Measurements from ENCODE around the gene SCN8A. TPM values are rescaled to one million over a fixed set of nuclear protein-coding genes. Genes with fewer than 3 reads are reported as not detected.
"Not testable (repeated sequence)": the region's sequence is repeated elsewhere in the genome, so short reads cannot be mapped to it uniquely, and the experiment has no call there.

Gene SCN8A
- polyA plus RNA-seq, 1 donor, result 0.25 TPM

GRCh38 chr12:51818086-51818485 is 227.1 kb downstream of the SCN8A start:
- no peak for DNase-seq

GRCh38 chr12:51818566-51819300 is 227.7 kb downstream of the SCN8A start:
- DNase-seq, result no peak

GRCh38 chr12:51819736-51820525 is 228.9 kb downstream of the SCN8A start:
- DNase-seq, result no peak

GRCh38 chr12:51820526-51821439 is 229.8 kb downstream of the SCN8A start:
- DNase-seq, result peak; percentile 84

- DNase-seq, result no peak
Measured at GRCh38 chr12:51821440-51822260, 230.6 kb downstream of the SCN8A start.

- no peak for DNase-seq
Measured at GRCh38 chr12:51822261-51822616, 231.2 kb downstream of the SCN8A start.

- DNase-seq, result no peak
Measured at GRCh38 chr12:51822956-51823355, 231.9 kb downstream of the SCN8A start.

GRCh38 chr12:51823875-51824565 is 233.0 kb downstream of the SCN8A start:
- DNase-seq, result no peak

- DNase-seq, result no peak
Measured at GRCh38 chr12:51825216-51825615, 234.2 kb downstream of the SCN8A start.

GRCh38 chr12:51826881-51827280 is 235.8 kb downstream of the SCN8A start:
- DNase-seq, result no peak

GRCh38 chr12:51827925-51828818 is 237.1 kb downstream of the SCN8A start:
- no peak for DNase-seq

- no peak for DNase-seq
Measured at GRCh38 chr12:51829011-51829481, 238.0 kb downstream of the SCN8A start.

- no peak for DNase-seq
Measured at GRCh38 chr12:51829641-51830040, 238.6 kb downstream of the SCN8A start.

GRCh38 chr12:51831817-51832216 is 240.8 kb downstream of the SCN8A start:
- DNase-seq, result not testable (repeated sequence)

GRCh38 chr12:51832354-51833107 is 241.5 kb downstream of the SCN8A start:
- DNase-seq, result no peak

- no peak for DNase-seq
Measured at GRCh38 chr12:51833448-51834227, 242.6 kb downstream of the SCN8A start.

GRCh38 chr12:51834411-51834810 is 243.4 kb downstream of the SCN8A start:
- no peak for DNase-seq

- no peak for DNase-seq
Measured at GRCh38 chr12:51836041-51836826, 245.2 kb downstream of the SCN8A start.

Data from hindlimb muscle (tissue), 1 donor.